Measurements from ENCODE around the gene BICRAL.
"Not testable (repeated sequence)": the region's sequence is repeated elsewhere in the genome, so short reads cannot be mapped to it uniquely, and the experiment has no call there.

Gene BICRAL

GRCh38 chr6:42898891-42899361, 117.1 kb downstream of the BICRAL start:
- DNase-seq (ENCODE audit: low spot score) = peak; percentile 84

- no peak for DNase-seq (ENCODE audit: low spot score)
These were observed 118.0 kb downstream of the BICRAL start for GRCh38 chr6:42899871-42900270.

- peak; percentile 96 for DNase-seq (ENCODE audit: low spot score)
These were observed 119.7 kb downstream of the BICRAL start for GRCh38 chr6:42901538-42901957.

GRCh38 chr6:42902429-42903263, 120.8 kb downstream of the BICRAL start:
- not testable (repeated sequence) for DNase-seq (ENCODE audit: low spot score)

GRCh38 chr6:42904467-42904866, 122.6 kb downstream of the BICRAL start:
- DNase-seq (ENCODE audit: low spot score) = no peak

GRCh38 chr6:42907336-42907735, 125.5 kb downstream of the BICRAL start:
- DNase-seq (ENCODE audit: low spot score) = no peak

GRCh38 chr6:42909835-42910234, 128.0 kb downstream of the BICRAL start:
- DNase-seq (ENCODE audit: low spot score) = no peak

- DNase-seq (ENCODE audit: low spot score) = no peak
These were observed 129.5 kb downstream of the BICRAL start for GRCh38 chr6:42911171-42912021.

- DNase-seq (ENCODE audit: low spot score) = no peak
These were observed 132.7 kb downstream of the BICRAL start for GRCh38 chr6:42914546-42914945.

- DNase-seq (ENCODE audit: low spot score) = no peak
These were observed 133.9 kb downstream of the BICRAL start, which contains the start of gene PTCRA for GRCh38 chr6:42915732-42916131. TSS of gene PTCRA (plus strand) at chr6:42916053. CDS start at chr6:42916070, 17 bp downstream.

GRCh38 chr6:42916288-42916687, 134.4 kb downstream of the BICRAL start:
- DNase-seq (ENCODE audit: low spot score) = no peak
